Tibial nerve (tissue), 4 donors: Measurements from ENCODE around the gene TMEM116.

Source experiments
- EP300 ChIP-seq, 2 donors: sonication (generic); formaldehyde crosslinking; IDR thresholded peaks; one replicate each; pipeline ENCODE4 v1.6.1; 2017; ENCODE audit warnings: antibody characterized with exemption in 2 of 2, mild to moderate bottlenecking in 1 of 2
- POLR2A ChIP-seq, 2 donors: fragments of 450-650 bp; IDR thresholded peaks; one replicate each; pipeline ENCODE4 v1.6.1; 2017; ENCODE audit warnings: antibody characterized with exemption in 2 of 2, mild to moderate bottlenecking in 2 of 2, moderate library complexity in 2 of 2
- TF ChIP-seq, protein P1 (sequence below), 5 experiments: fragments of 200-600 bp in 3 of 5; fragments of 450-650 bp in 2 of 5; sonication (generic) in 3 of 5; IDR thresholded peaks; one replicate each; pipeline ENCODE4 v1.5.1; 2016 to 2019; ENCODE audit warnings: antibody characterized with exemption in 5 of 5, mild to moderate bottlenecking in 3 of 5, moderate library complexity in 2 of 5

DNA sequence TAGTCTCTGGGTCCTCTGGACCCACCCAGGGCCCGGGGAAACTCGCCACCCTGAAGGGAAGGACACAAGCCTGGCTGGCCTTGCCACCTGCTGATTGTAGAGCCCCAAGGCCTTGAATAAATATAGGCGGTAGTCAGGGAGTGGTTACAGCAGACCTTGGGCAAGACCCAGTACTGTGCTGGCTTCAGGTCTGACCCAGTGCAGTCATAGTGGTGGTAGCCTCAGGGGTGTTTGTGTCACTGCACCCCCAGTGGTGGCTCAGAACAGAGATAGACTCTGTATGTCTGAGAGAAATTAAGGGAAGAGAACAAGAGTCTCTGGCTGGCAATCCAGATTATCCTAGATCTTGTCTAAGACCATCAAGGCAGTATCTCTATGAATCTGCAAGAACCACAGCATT, 107.5 kb downstream of the TMEM116 start:
- TF ChIP-seq, protein P1, sequence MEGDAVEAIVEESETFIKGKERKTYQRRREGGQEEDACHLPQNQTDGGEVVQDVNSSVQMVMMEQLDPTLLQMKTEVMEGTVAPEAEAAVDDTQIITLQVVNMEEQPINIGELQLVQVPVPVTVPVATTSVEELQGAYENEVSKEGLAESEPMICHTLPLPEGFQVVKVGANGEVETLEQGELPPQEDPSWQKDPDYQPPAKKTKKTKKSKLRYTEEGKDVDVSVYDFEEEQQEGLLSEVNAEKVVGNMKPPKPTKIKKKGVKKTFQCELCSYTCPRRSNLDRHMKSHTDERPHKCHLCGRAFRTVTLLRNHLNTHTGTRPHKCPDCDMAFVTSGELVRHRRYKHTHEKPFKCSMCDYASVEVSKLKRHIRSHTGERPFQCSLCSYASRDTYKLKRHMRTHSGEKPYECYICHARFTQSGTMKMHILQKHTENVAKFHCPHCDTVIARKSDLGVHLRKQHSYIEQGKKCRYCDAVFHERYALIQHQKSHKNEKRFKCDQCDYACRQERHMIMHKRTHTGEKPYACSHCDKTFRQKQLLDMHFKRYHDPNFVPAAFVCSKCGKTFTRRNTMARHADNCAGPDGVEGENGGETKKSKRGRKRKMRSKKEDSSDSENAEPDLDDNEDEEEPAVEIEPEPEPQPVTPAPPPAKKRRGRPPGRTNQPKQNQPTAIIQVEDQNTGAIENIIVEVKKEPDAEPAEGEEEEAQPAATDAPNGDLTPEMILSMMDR (IDR thresholded peaks at IDR 0.05) = no peak
- TF ChIP-seq POLR2A (IDR thresholded peaks at IDR 0.05) = no peak
- TF ChIP-seq EP300 (IDR thresholded peaks at IDR 0.05) = no peak
